Measurements from ENCODE around the gene DOLPP1.

- TF ChIP-seq CTCF (IDR thresholded peaks at IDR 0.05) (no peak), POLR2A (IDR thresholded peaks at IDR 0.05) (no peak)
These were observed 19.7 kb downstream of the DOLPP1 start for GRCh38 chr9:129100383-129101169.
